Pancreas (tissue), 10 donors: ENCODE data around the gene PNMA1. TPM values are rescaled to one million over a fixed set of nuclear protein-coding genes. Genes with fewer than 3 reads are reported as not detected.

Source experiments
- ATAC-seq, 4 donors: fragments of 200-7000 bp; cut with Tn5 transposase; one replicate each; pipeline versions ENCODE4 v1.8.0 to v1.9.1; 2020; ENCODE audit warnings: mild to moderate bottlenecking in 4 of 4, moderate library complexity in 4 of 4
- DNase-seq, 6 donors: peaks; one replicate each; pipeline ENCODE4 v3.0.0-alpha.2; 2020
- FAIRE-seq: peaks from 2 replicates; lab custom pipeline; 2012; peaks lifted over from hg19 to GRCh38; lab: Jason Lieb, UNC
- H3K27ac ChIP-seq, 4 donors: fragments of 200-600 bp; sonication (generic); 1 replicate in 3 of 4; 2 replicates in 1 of 4; pipeline versions ENCODE4 v1.5.0 to v1.8.0; 2020
- H3K27me3 ChIP-seq, 4 donors: fragments of 200-600 bp; one replicate each; pipeline ENCODE4 v1.8.0; 2021
- H3K36me3 ChIP-seq, 3 donors: fragments of 200-600 bp; sonication (generic) in 1 of 3; one replicate each; pipeline versions ENCODE4 v1.5.0 to v1.8.0; 2020 to 2021
- H3K4me1 ChIP-seq, 3 donors: fragments of 200-600 bp; one replicate each; pipeline ENCODE4 v1.8.0; 2021
- H3K4me3 ChIP-seq, 4 donors: fragments of 200-600 bp; sonication (generic) in 2 of 4; one replicate each; pipeline versions ENCODE4 v1.5.0 to v1.8.0; 2020 to 2021
- H3K9me3 ChIP-seq, 4 donors: fragments of 200-600 bp; one replicate each; pipeline ENCODE4 v1.8.0; 2021
- CTCF ChIP-seq, 4 donors: fragments of 200-600 bp; sonication (generic) in 3 of 4; IDR thresholded peaks; one replicate each; pipeline versions ENCODE4 v1.5.0 to v1.8.0; 2021; ENCODE audit warnings: antibody characterized with exemption in 4 of 4
- WGBS, 2 donors: extraction: QIAGEN DNeasy Blood & Tissue Kit; methylation state at CpG; one replicate each; pipeline ENCODE4 v1.1.7; 2013; 5-methylcytosine and 5-hydroxymethylcytosine counted together
- intact Hi-C, 3 donors: fragments of 100-400 bp; cut with DNase I; formaldehyde crosslinking; loops; one replicate each; pipeline versions ENCODE4 v1.11.1 to v1.14.2; 2022
- polyA plus RNA-seq, 2 donors: library from polyadenylated mRNA; stranded (reverse); fragments of 200-250 nt; gene quantifications; one replicate each; pipeline ENCODE4 v1.2.3, GENCODE V29; 2013
- total RNA-seq, 6 donors: library from RNA; stranded (reverse); fragmentation: NEBNext Ultra II Directional in 4 of 6; extraction: Animal tissue kit (Norgen Biotek cat#: 25700) in 4 of 6; gene quantifications; one replicate each; pipeline versions ENCODE4 v1.2.1 to v1.2.4, GENCODE V29; 2021 to 2023
- donor health status: healthy with polysubstance abuse.
- donor health status: DM: no; HTN: no; CAD: no; lungs with moderate emphysema.
- donor health status: DM: no; HTN: no; CAD: no.
- donor health status: control.
- donor health status: control.
- donor health status: Bipolar disorder and iron deficiency.
- donor health status: DM: yes; HTN: yes; CAD: no.
- donor health status: DM: no; HTN: no; CAD: no.
- donor health status: DM: no; HTN: no; CAD: no.
- donor health status: DM: yes; HTN: yes; CAD: no.

The PNMA1 gene
- total and polyA plus RNA-seq, 8 donors = 2.8 to 25.4 (median 6.7) TPM

GRCh38 chr14:73714656-73715081 lies 485 bp upstream of the PNMA1 start:
- Histone ChIP-seq H3K27ac (no peak overlapping the region), H3K4me1 (no peaks in the 10 kb centered on the region), H3K27me3 (no peaks in the 10 kb centered on the region), H3K4me3 (peak overlapping the region in 3 of 4 donors; percentile 43 to 67 (median 55)), H3K36me3 (peaks cover 0 to 27% (median 7%) of the 10 kb centered on the region in 3 donors), H3K9me3 (no peaks in the 10 kb centered on the region)
- TF ChIP-seq CTCF (IDR thresholded peaks at IDR 0.05) = no peak
- ATAC-seq (peak in 1 of 4 donors; percentile 2), FAIRE-seq (no peak), DNase-seq (no peak)
- intact Hi-C loops = no loop called here
- WGBS, 2 donors = 52 to 61% methylated on average over 7 of the region's 7 CpGs

DNA sequence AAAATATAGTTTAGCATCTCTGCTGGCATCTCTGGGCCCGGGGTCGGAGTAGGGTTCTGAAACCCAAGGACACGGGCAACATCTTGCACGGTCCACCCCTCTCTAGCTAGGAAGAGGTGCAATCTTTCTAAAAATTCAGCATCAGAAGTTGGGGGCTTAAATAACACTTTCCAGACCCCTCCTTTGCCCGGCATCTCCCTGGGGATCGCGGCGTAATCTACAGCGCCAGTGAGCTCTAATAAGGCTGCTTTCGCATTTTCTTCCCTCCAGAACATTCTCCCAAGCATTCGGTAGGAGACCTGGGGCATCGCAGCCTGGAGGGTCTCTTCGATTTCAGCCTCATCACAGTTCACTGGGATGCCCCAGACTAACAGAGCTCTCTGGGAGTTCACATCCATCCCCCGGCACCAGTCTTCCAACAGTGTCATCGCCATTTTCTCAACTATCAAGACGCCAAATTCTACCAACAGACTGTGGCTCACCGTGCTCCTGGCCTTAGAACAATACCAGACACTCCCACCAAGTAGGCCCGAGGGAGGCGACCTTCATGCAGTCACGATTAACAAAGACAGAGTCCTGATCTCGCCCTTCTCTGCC lies 880 bp downstream of the PNMA1 start:
- no peaks in the 10 kb centered on the region for H3K27me3 ChIP-seq
- H3K4me3 ChIP-seq = peak overlapping the region; percentile 43 to 67 (median 50)
- no peaks in the 10 kb centered on the region for H3K4me1 ChIP-seq
- peak overlapping the region in 3 of 4 donors; percentile 33 to 77 (median 65) for H3K27ac ChIP-seq
- 29 to 38% methylated on average over 21 of the region's 21 CpGs for WGBS, 2 donors
- FAIRE-seq = no peak
- no peaks in the 10 kb centered on the region for H3K9me3 ChIP-seq
- no peak for DNase-seq
- H3K36me3 ChIP-seq = peaks cover 0 to 13% (median 0%) of the 10 kb centered on the region in 3 donors
- ATAC-seq = peak in 1 of 4 donors; percentile 4
- no peak for TF ChIP-seq CTCF (IDR thresholded peaks at IDR 0.05)
- intact Hi-C loops = no loop called here

- no peaks in the 10 kb centered on the region for H3K4me1 ChIP-seq
- no peaks in the 10 kb centered on the region for H3K9me3 ChIP-seq
- WGBS, 2 donors = 72 to 75% methylated on average over 20 of the region's 20 CpGs
- TF ChIP-seq CTCF (IDR thresholded peaks at IDR 0.05) = no peak
- H3K4me3 ChIP-seq = peak overlapping the region in 2 of 4 donors; percentile 55 to 67
- DNase-seq (no peak), ATAC-seq (peak in 2 of 4 donors; percentile 4 to 11), FAIRE-seq (no peak)
- H3K27me3 ChIP-seq = no peaks in the 10 kb centered on the region
- intact Hi-C loops = no loop called here
- no peak overlapping the region for H3K27ac ChIP-seq
- H3K36me3 ChIP-seq = peaks cover 0 to 7% (median 0%) of the 10 kb centered on the region in 3 donors
Measured at GRCh38 chr14:73712540-73713180, 1.5 kb downstream of the PNMA1 start.

DNA sequence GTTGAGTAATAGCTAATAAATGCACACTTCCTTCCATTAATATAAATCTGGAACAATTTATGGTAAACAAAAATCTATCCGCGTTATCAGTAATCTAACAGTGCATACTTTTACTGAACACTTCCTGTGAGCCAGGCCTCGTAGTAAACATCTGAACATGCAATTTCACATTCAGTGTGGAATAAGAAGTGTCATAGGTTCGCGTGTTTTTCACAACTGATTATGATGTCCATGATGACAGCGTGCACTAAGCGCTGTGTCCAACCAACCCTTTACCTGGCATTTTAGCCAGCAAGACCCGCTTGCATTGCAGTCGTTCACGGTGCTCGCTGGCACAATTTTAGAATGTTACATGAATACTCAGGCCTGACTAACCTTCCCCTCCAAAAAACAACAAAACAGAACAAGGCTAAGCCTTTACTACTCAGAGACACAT lies 2.1 kb downstream of the PNMA1 start:
- no peak for DNase-seq
- H3K27ac ChIP-seq = no peak overlapping the region
- 62 to 71% methylated on average over 11 of the region's 11 CpGs for WGBS, 2 donors

More for the DNA sequence above, 2.1 kb downstream of the PNMA1 start:
- Histone ChIP-seq H3K27me3 (no peaks in the 10 kb centered on the region), H3K9me3 (no peaks in the 10 kb centered on the region), H3K36me3 (peaks cover 0 to 3% (median 0%) of the 10 kb centered on the region in 3 donors), H3K4me3 (peak overlapping the region in 2 of 4 donors; percentile 55 to 67), H3K4me1 (no peaks in the 10 kb centered on the region)
- ATAC-seq (no peak), FAIRE-seq (no peak)
- intact Hi-C loops = no loop called here
- TF ChIP-seq CTCF (IDR thresholded peaks at IDR 0.05) = no peak
